ENCODE data around the gene CABP2.
"Not testable (repeated sequence)": the region's sequence is repeated elsewhere in the genome, so short reads cannot be mapped to it uniquely, and the experiment has no call there.

The CABP2 gene

DNA sequence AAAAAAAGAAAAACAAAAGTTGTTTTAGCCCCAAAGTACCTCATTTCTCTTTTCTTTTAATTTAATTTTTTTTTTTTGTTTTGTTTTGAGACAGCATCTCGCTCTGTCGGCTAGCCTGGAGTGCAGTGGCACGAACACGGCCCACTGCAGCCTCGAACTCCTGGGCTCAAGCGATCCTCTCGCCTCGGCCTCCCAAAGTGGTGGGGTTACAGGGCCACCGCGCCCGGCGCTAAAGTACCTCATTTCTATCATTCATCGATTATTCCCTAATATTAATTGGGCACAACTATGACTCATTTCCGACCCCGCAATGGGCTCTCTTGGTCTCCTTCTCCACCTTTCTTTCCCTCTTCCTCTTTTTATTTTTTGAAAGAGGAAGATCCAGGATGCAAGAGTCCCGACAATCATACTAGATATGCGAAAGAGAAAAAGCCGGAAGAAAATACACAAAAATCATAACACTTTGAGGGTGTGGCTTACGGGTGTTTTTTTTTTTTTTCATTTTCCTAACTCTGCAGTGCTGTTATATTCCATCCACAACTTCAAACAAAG, 40.9 kb downstream of the CABP2 start:
- Histone ChIP-seq H3K4me3 (replicated peaks; ENCODE audit: low read depth, low read length) (peak overlapping the region; percentile 63), H3K36me3 (ENCODE audit: control insufficient read depth, insufficient read depth, low read length) (no peaks in the 10 kb centered on the region; the same call in 1 of the 2 replicates), H3K27me3 (replicated peaks; ENCODE audit: control insufficient read depth, insufficient read depth, low read length) (no peaks in the 10 kb centered on the region)
- TF ChIP-seq, protein P1, sequence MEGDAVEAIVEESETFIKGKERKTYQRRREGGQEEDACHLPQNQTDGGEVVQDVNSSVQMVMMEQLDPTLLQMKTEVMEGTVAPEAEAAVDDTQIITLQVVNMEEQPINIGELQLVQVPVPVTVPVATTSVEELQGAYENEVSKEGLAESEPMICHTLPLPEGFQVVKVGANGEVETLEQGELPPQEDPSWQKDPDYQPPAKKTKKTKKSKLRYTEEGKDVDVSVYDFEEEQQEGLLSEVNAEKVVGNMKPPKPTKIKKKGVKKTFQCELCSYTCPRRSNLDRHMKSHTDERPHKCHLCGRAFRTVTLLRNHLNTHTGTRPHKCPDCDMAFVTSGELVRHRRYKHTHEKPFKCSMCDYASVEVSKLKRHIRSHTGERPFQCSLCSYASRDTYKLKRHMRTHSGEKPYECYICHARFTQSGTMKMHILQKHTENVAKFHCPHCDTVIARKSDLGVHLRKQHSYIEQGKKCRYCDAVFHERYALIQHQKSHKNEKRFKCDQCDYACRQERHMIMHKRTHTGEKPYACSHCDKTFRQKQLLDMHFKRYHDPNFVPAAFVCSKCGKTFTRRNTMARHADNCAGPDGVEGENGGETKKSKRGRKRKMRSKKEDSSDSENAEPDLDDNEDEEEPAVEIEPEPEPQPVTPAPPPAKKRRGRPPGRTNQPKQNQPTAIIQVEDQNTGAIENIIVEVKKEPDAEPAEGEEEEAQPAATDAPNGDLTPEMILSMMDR (IDR thresholded peaks at IDR 0.05; ENCODE audit: insufficient read depth, low read length, poor library complexity, severe bottlenecking), result no peak
- no peak for DNase-seq (ENCODE audit: extremely low read depth, insufficient read length)

DNA sequence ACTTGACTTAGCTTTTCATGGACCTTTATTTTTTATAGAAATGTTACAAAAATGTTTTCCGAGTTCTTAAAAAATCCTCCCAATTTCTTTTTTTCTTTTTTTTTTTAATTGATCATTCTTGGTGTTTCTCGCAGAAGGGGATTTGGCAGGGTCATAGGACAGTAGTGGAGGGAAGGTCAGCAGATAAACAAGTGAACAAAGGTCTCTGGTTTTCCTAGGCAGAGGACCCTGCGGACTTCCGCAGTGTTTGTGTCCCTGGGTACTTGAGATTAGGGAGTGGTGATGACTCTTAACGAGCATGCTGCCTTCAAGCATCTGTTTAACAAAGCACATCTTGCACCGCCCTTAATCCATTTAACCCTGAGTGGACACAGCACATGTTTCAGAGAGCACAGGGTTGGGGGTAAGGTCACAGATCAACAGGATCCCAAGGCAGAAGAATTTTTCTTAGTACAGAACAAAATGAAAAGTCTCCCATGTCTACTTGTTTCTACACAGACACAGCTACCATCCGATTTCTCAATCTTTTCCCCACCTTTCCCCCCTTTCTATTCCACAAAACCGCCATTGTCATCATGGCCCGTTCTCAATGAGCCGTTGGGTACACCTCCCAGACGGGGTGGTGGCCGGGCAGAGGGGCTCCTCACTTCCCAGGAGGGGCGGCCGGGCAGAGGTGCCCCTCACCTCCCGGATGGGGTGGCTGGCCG, 45.7 kb downstream of the CABP2 start:
- H3K4me3 ChIP-seq (replicated peaks; ENCODE audit: low read depth, low read length); DNase-seq (ENCODE audit: extremely low read depth, insufficient read length); H3K36me3 ChIP-seq (ENCODE audit: control insufficient read depth, insufficient read depth, low read length); H3K27me3 ChIP-seq (replicated peaks; ENCODE audit: control insufficient read depth, insufficient read depth, low read length): not testable (repeated sequence)

DNA sequence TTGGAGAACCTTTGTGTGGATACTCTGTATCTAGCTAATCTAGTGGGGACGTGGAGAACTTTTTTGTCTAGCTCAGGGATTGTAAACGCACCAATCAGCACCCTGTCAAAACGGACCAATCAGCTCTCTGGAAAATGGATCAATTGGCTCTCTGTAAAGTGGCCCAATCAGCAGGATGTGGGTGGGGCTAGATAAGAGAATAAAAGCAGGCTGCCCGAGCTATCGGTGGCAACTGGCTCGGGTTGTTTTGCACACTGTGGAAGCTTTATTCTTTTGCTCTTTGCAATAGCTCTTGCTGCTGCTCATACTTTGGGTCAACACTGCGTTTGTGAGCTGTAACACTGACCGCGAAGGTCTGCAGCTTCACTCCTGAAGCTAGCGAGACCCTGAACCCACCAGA, 46.6 kb downstream of the CABP2 start:
- not testable (repeated sequence) for H3K27me3 ChIP-seq (replicated peaks; ENCODE audit: control insufficient read depth, insufficient read depth, low read length); H3K36me3 ChIP-seq (ENCODE audit: control insufficient read depth, insufficient read depth, low read length); H3K4me3 ChIP-seq (replicated peaks; ENCODE audit: low read depth, low read length); DNase-seq (ENCODE audit: extremely low read depth, insufficient read length)

DNA sequence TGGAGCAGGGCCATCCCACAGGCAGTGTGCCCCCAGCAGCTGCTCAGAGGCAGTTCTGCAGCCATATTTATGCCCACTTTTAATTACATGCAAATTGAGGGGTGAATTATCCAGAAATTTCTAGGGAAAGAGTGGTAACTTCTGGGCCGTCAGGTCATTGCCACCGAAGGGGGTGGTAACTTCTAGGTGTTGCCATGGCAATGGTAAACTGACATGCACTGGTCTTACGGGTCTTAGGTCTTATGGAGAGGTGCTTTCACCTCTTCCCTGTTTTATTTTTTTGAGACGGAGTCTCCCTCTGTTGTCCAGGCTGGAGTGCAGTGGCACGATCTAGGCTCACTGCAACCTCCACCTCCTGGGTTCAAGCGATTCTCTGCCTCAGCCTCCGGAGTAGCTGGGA, 50.4 kb downstream of the CABP2 start:
- TF ChIP-seq, protein P1 (IDR thresholded peaks at IDR 0.05; ENCODE audit: insufficient read depth, low read length, poor library complexity, severe bottlenecking), result no peak
- Histone ChIP-seq H3K27me3 (replicated peaks; ENCODE audit: control insufficient read depth, insufficient read depth, low read length) (no peaks in the 10 kb centered on the region), H3K36me3 (ENCODE audit: control insufficient read depth, insufficient read depth, low read length) (no peaks in the 10 kb centered on the region), H3K4me3 (replicated peaks; ENCODE audit: low read depth, low read length) (no peak overlapping the region)
- no peak for DNase-seq (ENCODE audit: extremely low read depth, insufficient read length)

- Histone ChIP-seq H3K27me3 (replicated peaks; ENCODE audit: control insufficient read depth, insufficient read depth, low read length) (no peaks in the 10 kb centered on the region), H3K4me3 (replicated peaks; ENCODE audit: low read depth, low read length) (no peak overlapping the region), H3K36me3 (ENCODE audit: control insufficient read depth, insufficient read depth, low read length) (no peaks in the 10 kb centered on the region; the same call in 1 of the 2 replicates)
- TF ChIP-seq, protein P1 (IDR thresholded peaks at IDR 0.05; ENCODE audit: insufficient read depth, low read length, poor library complexity, severe bottlenecking), result no peak
- DNase-seq (ENCODE audit: extremely low read depth, insufficient read length), result peak; percentile 23
These were observed 52.8 kb downstream of the CABP2 start for GRCh38 chr11:67470337-67471002.

DNA sequence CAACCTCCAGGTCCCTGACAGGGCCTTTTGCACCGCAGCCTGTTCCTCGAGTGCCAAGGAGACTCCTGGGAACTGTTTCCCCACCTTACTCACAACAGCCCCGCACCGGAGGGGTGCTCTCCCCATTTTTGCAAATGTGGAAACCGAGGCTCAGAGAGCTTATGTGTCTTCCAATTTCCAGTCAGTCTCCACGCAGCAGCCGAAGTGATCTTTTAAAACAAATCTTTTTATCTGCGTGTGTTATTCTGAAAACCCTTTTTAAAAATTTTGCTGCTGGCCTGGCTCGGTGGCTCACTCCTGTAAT, 53.8 kb downstream of the CABP2 start:
- no peaks in the 10 kb centered on the region for H3K27me3 ChIP-seq (replicated peaks; ENCODE audit: control insufficient read depth, insufficient read depth, low read length)
- TF ChIP-seq, protein P1 (IDR thresholded peaks at IDR 0.05; ENCODE audit: insufficient read depth, low read length, poor library complexity, severe bottlenecking), result no peak
- DNase-seq (ENCODE audit: extremely low read depth, insufficient read length), result no peak

More for the DNA sequence above, 53.8 kb downstream of the CABP2 start:
- no peaks in the 10 kb centered on the region; the same call in 1 of the 2 replicates for H3K36me3 ChIP-seq (ENCODE audit: control insufficient read depth, insufficient read depth, low read length)
- peak overlapping the region; percentile 71 for H3K4me3 ChIP-seq (replicated peaks; ENCODE audit: low read depth, low read length)

Measured in GM06990 (cell line).